ENCODE data around the gene SAXO2. TPM values are rescaled to one million over a fixed set of nuclear protein-coding genes. Genes with fewer than 3 reads are reported as not detected.

The SAXO2 gene
- total RNA-seq, 1 donor from 2014 or later: 1.3 TPM

Other genes with a start within 250 kb of the SAXO2 start
- 14.9 TPM for gene MEX3B, start 216.8 kb upstream of the SAXO2 start, total RNA-seq
- 21.0 TPM for gene EFL1, start 84 bp upstream of the SAXO2 start, total RNA-seq
- 3.3 TPM for gene GOLGA6L10, start 86.7 kb downstream of the SAXO2 start, total RNA-seq
- 3.7 TPM for gene GOLGA6L9, start 167.0 kb downstream of the SAXO2 start, total RNA-seq